ENCODE data around the gene NOL9.

The NOL9 gene

GRCh38 chr1:6577831-6578525 lies 23.7 kb upstream of the NOL9 start:
- TF ChIP-seq CTCF (IDR thresholded peaks at IDR 0.05; ENCODE audit: borderline replicate concordance, insufficient read depth, low read depth, low read length), result no peak
- H3K4me3 ChIP-seq (ENCODE audit: low read depth, low read length), result no peak overlapping the region

- no peak for TF ChIP-seq CTCF (IDR thresholded peaks at IDR 0.05; ENCODE audit: borderline replicate concordance, insufficient read depth, low read depth, low read length)
- no peak overlapping the region for H3K4me3 ChIP-seq (ENCODE audit: low read depth, low read length)
These were observed 20.5 kb upstream of the NOL9 start for GRCh38 chr1:6574818-6575217.

- no peak overlapping the region for H3K4me3 ChIP-seq (ENCODE audit: low read depth, low read length)
- no peak for TF ChIP-seq CTCF (IDR thresholded peaks at IDR 0.05; ENCODE audit: borderline replicate concordance, insufficient read depth, low read depth, low read length)
These were observed 19.8 kb upstream of the NOL9 start for GRCh38 chr1:6574025-6574620.

- no peak overlapping the region for H3K4me3 ChIP-seq (ENCODE audit: low read depth, low read length)
- no peak for TF ChIP-seq CTCF (IDR thresholded peaks at IDR 0.05; ENCODE audit: borderline replicate concordance, insufficient read depth, low read depth, low read length)
These were observed 18.5 kb upstream of the NOL9 start for GRCh38 chr1:6572653-6573383.

- no peak for TF ChIP-seq CTCF (IDR thresholded peaks at IDR 0.05; ENCODE audit: borderline replicate concordance, insufficient read depth, low read depth, low read length)
- no peak overlapping the region for H3K4me3 ChIP-seq (ENCODE audit: low read depth, low read length)
These were observed 16.7 kb upstream of the NOL9 start for GRCh38 chr1:6570987-6571386.

GRCh38 chr1:6570100-6570499 lies 15.8 kb upstream of the NOL9 start:
- no peak for TF ChIP-seq CTCF (IDR thresholded peaks at IDR 0.05; ENCODE audit: borderline replicate concordance, insufficient read depth, low read depth, low read length)
- H3K4me3 ChIP-seq (ENCODE audit: low read depth, low read length), result no peak overlapping the region

Data from GM12875 (cell line).